Measurements from ENCODE around the gene TGFBRAP1. TPM values are rescaled to one million over a fixed set of nuclear protein-coding genes. Genes with fewer than 3 reads are reported as not detected.
A peak's percentile ranks its signal among the peaks of the same experiment; 100 is the strongest.

The TGFBRAP1 gene, protein sequence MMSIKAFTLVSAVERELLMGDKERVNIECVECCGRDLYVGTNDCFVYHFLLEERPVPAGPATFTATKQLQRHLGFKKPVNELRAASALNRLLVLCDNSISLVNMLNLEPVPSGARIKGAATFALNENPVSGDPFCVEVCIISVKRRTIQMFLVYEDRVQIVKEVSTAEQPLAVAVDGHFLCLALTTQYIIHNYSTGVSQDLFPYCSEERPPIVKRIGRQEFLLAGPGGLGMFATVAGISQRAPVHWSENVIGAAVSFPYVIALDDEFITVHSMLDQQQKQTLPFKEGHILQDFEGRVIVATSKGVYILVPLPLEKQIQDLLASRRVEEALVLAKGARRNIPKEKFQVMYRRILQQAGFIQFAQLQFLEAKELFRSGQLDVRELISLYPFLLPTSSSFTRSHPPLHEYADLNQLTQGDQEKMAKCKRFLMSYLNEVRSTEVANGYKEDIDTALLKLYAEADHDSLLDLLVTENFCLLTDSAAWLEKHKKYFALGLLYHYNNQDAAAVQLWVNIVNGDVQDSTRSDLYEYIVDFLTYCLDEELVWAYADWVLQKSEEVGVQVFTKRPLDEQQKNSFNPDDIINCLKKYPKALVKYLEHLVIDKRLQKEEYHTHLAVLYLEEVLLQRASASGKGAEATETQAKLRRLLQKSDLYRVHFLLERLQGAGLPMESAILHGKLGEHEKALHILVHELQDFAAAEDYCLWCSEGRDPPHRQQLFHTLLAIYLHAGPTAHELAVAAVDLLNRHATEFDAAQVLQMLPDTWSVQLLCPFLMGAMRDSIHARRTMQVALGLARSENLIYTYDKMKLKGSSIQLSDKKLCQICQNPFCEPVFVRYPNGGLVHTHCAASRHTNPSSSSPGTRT
- total RNA-seq: 10.3 TPM
- long read RNA-seq, full-length matches to known transcripts: 4 of 8 reads
- long read RNA-seq, partial matches to known transcripts: 0 of 8 reads
- long read RNA-seq, other reads (novel, unspliced or antisense): 4 of 8 reads

- DNase-seq (ENCODE audit: missing footprints) (peak; percentile 81), ATAC-seq (peak; percentile 87)
- intact Hi-C loops (cut with DNase I): no loop called here
Measured at GRCh38 chr2:105329561-105330495, at the start of gene TGFBRAP1. Gene TGFBRAP1, minus strand, starts transcription at chr2:105329735. Its CDS starts 21,434 bp downstream, at chr2:105308301.

DNA sequence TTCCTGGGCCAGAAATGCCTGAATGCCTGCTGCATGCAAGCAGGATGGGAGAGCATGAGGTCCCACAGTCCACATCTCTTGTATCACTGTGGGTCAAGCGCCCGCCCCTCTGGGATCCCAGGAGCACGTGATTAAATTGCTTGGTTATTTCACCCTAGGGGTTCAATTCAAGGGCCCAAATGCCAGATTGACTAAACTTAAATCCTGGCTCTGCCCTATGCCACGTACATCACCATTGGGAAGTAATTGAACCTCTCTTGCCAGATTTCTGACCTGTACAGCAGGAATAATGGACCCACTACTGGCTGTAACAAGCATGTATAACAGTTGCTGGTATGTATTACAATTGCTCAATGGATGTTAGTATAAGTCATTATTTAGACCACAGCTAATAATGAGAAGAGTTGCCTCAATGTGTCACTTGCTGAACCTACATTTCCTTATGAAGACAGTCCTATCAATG lies 49.4 kb upstream of the TGFBRAP1 start:
- DNase-seq (ENCODE audit: missing footprints) (no peak), ATAC-seq (peak; percentile 5)
- intact Hi-C loops (cut with DNase I): no loop called here

DNA sequence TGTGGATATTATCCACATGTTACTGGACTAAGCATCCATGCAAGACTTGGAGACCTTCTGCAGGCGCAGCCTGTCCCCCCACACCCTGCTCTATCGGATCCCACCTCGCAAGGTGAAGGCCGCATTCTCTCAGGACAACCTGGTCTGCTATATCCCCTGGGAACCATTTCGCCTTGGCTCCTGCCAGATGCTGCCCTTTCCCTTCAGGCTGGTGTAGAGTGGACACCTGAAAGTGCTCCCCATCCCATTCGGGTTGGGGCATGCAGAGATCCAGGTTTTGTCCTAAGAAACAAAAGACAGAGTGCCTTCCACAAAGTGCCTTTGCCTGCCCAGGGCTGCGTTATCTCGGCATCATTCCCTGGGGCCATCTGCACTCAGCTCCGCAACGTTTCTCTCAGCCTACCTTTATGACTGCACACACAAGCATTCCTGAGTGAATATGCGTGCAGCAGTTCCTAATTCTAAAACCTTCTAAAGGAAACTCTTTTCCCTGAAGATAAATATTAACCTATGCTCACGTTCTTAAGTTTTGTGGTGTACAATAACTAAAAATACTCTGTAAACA lies 48.8 kb upstream of the TGFBRAP1 start:
- DNase-seq (ENCODE audit: missing footprints) (no peak), ATAC-seq (no peak)
- intact Hi-C loops (cut with DNase I): no loop called here

DNA sequence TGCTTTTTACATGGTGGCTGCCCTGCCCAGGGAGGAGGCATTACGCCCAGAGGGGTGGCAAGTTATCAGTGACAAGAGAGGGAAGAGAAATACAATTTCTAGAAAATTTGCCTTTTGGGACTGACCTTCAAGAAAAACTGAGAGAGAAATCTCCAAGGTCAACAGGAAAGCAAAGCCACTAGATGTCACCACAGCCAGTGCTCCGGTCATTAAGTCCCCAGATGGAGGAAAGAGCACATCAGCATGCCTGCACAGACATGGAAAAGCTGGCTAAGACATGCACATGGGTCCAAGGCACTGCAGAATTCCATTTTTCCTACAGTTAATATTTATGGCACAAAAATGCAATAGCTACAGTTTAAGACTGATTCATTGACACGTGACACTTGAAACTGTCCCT lies 48.3 kb upstream of the TGFBRAP1 start:
- no peak for ATAC-seq
- intact Hi-C loops (cut with DNase I): no loop called here
- no peak for DNase-seq (ENCODE audit: missing footprints)

DNA sequence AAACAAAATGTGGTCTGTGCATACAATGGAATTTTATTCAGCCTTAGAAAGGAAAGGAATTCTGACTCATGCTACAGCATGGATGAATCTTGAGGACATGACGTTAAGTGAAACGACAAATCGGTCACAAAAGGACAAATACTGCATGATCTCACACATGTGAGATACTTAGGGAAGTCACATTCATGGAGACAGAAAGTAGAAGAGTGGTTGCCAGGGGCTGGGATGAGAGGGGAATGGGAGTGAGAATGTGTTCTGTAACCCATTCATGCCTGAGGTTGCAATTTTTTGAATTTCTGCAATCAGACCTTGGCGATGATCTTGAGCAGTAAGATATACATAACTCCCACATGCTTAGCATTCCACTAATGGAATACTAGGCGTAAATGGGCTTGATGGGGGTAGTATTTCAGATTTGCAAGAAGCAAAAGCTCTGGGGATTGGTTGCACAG lies 47.3 kb upstream of the TGFBRAP1 start:
- DNase-seq (ENCODE audit: missing footprints) (no peak), ATAC-seq (no peak)
- intact Hi-C loops (cut with DNase I): no loop called here

GRCh38 chr2:105376010-105376409 lies 46.5 kb upstream of the TGFBRAP1 start:
- no peak for ATAC-seq

GRCh38 chr2:105375001-105375561 lies 45.5 kb upstream of the TGFBRAP1 start:
- ATAC-seq: no peak
- intact Hi-C loops (cut with DNase I): no loop called here
- DNase-seq (ENCODE audit: missing footprints): no peak

More at GRCh38 chr2:105376010-105376409, 46.5 kb upstream of the TGFBRAP1 start:
- no peak for DNase-seq (ENCODE audit: missing footprints)
- intact Hi-C loops (cut with DNase I): no loop called here

GRCh38 chr2:105373895-105374401 lies 44.4 kb upstream of the TGFBRAP1 start:
- DNase-seq (ENCODE audit: missing footprints): no peak
- intact Hi-C loops (cut with DNase I): loop anchor here (5.0 kb wide), 1 partner anchor 123 kb away; no protein-coding TSS in a partner anchor
- no peak for ATAC-seq

DNA sequence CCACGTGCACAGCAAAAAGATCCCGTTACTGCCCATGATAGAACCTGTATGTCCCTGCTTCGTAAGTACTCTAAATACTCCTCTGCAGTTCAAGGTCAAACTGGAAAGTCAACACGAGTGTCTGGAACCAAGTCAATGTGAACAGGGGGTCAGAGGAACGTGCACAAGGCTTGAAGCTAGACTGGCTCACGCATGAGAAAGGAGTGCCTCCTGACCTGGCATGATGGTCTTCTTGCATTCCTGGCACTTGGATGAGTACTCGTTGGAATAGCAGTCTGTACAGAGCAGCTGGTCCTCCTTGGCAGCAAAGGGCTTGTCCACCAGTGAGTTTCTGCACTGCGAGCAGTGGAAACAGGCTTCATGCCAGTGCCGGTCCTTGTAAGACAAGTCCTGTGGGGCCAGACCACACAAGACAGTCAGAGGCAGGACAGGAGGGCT lies 43.8 kb upstream of the TGFBRAP1 start:
- DNase-seq (ENCODE audit: missing footprints) (peak; percentile 75), ATAC-seq (peak; percentile 23)
- intact Hi-C loops (cut with DNase I): loop anchor here (5.0 kb wide), 1 partner anchor 124 kb away; no protein-coding TSS in a partner anchor

DNA sequence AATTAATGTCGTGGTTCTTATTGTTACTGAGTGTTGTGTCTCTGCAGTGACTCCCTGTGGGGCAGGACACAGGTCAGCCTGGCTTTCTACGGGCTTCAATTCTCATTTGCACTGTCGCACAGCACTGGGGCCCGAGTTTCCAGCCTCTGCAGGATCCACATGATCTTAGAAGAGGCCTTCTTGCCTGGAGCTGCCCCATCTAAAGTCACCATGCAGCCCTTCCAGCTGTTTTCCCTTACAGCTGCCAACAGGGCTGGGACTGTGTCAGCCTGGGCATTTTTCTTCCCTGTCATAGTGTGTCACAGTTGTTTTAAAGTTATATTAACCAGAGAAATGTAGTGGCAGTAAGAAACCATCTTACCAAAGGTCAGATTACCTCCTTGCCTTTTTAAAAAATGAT lies 42.3 kb upstream of the TGFBRAP1 start:
- intact Hi-C loops (cut with DNase I): loop anchor here (2.0 to 5.0 kb wide), 2 partner anchors 125 to 149 kb away; no protein-coding TSS in a partner anchor
- DNase-seq (ENCODE audit: missing footprints): no peak
- ATAC-seq: no peak

- intact Hi-C loops (cut with DNase I): loop anchor here (2.0 to 5.0 kb wide), 2 partner anchors 126 to 150 kb away; no protein-coding TSS in a partner anchor
- no peak for DNase-seq (ENCODE audit: missing footprints)
- ATAC-seq: no peak
Measured at GRCh38 chr2:105371156-105371555, 41.6 kb upstream of the TGFBRAP1 start.

- intact Hi-C loops (cut with DNase I): loop anchor here (2.0 to 5.0 kb wide), 2 partner anchors 127 to 151 kb away; no protein-coding TSS in a partner anchor
- ATAC-seq (peak; percentile 26), DNase-seq (ENCODE audit: missing footprints) (peak; percentile 89)
Measured at GRCh38 chr2:105369777-105370690, 40.5 kb upstream of the TGFBRAP1 start.

- ATAC-seq: no peak
- intact Hi-C loops (cut with DNase I): no loop called here
- DNase-seq (ENCODE audit: missing footprints): no peak
Measured at GRCh38 chr2:105368759-105369408, 39.3 kb upstream of the TGFBRAP1 start.

DNA sequence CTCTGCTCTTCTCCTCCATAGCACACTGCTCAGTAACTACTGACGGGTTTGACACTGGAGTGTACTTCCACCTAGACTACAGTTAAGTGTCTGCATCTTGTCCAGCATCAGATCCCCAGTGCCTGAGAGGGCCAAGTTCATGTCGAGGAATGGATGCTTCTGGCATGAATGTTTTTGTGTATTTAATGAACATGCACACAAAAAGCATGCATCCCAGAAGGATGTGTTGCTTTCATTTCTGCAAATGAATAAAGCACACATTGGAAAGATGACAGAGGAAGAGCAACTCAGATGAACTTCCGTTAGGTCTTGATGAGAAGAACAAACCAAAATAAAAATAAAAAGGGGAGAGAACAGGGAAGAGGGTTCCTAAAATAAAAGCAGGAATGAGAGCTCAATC lies 35.7 kb upstream of the TGFBRAP1 start:
- ATAC-seq (no peak), DNase-seq (ENCODE audit: missing footprints) (no peak)
- intact Hi-C loops (cut with DNase I): no loop called here

DNA sequence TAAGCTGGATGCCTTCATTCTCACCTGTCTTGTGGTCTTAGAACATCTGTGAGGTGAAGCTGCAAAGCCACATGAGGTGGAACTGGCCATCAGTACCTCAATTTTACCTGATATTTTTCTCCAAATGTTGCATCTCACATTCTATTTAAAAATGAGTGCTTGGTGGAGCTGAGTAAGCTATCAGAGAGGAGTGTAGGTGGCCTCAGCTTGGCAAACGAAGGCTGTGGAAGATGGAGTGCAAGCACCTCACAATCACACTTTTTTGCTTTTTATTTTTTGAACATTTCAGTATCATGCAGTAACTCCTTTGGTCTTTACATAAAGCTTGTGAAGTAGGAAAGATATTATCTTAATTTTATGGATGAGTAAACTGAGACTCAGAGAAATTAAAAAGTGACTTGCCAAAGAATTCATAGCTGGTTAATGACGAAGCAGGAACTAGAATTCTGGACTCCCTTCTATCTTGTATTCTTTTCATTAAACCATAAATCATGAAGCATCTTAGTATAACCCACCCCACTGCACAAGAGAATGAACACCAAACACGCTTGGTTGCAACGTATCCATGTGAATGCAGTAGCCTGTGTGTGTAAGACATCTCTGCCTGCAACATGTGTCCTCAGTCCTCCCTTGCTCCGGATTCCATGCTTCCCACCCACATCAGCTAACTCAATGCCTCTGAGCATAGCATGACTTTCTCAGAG lies 35.1 kb upstream of the TGFBRAP1 start:
- DNase-seq (ENCODE audit: missing footprints) (no peak), ATAC-seq (no peak)
- intact Hi-C loops (cut with DNase I): no loop called here
